ENCODE results near the gene ZBTB1.
A peak's percentile ranks its signal among the peaks of the same experiment; 100 is the strongest.

The ZBTB1 gene

GRCh38 chr14:64504310-64504896 lies at the start of gene ZBTB1:
TSS of gene ZBTB1 (plus strand) at chr14:64504770. CDS start at chr14:64521505, 16,735 bp downstream.
- DNase-seq (ENCODE audit: low read depth): peak; percentile 67
- TF ChIP-seq, protein P1, sequence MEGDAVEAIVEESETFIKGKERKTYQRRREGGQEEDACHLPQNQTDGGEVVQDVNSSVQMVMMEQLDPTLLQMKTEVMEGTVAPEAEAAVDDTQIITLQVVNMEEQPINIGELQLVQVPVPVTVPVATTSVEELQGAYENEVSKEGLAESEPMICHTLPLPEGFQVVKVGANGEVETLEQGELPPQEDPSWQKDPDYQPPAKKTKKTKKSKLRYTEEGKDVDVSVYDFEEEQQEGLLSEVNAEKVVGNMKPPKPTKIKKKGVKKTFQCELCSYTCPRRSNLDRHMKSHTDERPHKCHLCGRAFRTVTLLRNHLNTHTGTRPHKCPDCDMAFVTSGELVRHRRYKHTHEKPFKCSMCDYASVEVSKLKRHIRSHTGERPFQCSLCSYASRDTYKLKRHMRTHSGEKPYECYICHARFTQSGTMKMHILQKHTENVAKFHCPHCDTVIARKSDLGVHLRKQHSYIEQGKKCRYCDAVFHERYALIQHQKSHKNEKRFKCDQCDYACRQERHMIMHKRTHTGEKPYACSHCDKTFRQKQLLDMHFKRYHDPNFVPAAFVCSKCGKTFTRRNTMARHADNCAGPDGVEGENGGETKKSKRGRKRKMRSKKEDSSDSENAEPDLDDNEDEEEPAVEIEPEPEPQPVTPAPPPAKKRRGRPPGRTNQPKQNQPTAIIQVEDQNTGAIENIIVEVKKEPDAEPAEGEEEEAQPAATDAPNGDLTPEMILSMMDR (IDR thresholded peaks at IDR 0.05; ENCODE audit: control insufficient read depth, insufficient read depth, low read depth, low read length, missing control alignments): no peak
- peak within 1 kb of the TSS; percentile 70 for H3K4me3 ChIP-seq (ENCODE audit: control insufficient read depth, low read depth, low read length)

DNA sequence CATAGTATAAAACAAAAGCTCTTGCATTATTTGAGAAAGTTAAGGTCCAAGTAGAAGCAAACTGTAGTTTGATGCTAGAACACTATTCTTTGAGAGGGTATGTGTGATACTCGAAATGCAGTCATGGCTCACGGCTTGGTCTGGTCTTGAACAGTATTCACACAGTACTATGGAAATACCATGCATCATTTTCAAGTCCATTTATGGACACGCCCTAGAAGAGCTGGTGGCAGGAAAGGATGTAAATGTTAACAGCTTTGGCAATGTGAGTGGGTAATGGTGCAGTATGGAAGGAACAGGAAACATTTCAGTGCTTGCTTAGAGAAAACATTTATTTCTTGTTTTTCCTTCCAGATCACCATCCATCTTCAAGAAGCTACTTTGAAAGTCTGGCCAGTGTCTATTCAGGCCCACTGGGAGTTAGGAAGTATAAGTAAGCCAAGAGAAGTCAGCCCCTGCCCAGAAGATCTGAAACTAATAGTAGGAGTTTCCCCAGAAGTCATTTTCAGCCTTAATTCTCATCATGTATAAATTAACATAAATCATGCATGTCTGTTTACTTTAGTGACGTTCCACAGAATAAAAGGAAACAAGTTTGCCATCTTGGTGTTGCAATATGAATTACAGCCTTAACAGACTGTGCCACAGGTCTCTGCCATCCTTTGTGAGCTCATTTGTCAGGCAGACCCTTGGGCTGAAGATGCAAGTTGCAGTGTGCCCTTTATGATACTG lies 45.0 kb upstream of the ZBTB1 start:
- DNase-seq (ENCODE audit: low read depth): no peak
- TF ChIP-seq, protein P1 (IDR thresholded peaks at IDR 0.05; ENCODE audit: control insufficient read depth, insufficient read depth, low read depth, low read length, missing control alignments): no peak

DNA sequence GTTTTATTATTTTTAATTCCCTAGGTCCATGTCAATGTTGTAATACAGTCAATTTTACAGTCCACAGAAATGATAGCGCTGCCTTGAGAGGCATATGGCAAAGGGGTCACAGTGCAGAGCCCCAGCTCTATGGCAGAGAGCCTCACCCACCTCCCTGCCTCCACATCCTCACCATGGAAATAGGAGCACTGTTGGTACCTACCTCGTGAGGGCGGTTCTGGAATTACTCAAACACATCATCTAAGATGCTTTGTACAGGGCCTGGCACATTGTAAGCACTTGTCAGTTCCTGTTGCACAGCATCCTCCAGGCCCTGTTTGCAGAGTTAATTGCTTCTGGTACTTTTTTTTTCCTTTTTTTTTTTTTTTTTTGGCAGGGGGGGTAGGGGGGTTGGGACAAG lies 43.3 kb upstream of the ZBTB1 start:
- DNase-seq (ENCODE audit: low read depth): no peak
- TF ChIP-seq, protein P1 (IDR thresholded peaks at IDR 0.05; ENCODE audit: control insufficient read depth, insufficient read depth, low read depth, low read length, missing control alignments): no peak
- no peak overlapping the region for H3K4me3 ChIP-seq (ENCODE audit: control insufficient read depth, low read depth, low read length)

More for the DNA sequence above, 45.0 kb upstream of the ZBTB1 start:
- no peak overlapping the region for H3K4me3 ChIP-seq (ENCODE audit: control insufficient read depth, low read depth, low read length)

- no peak for DNase-seq (ENCODE audit: low read depth)
- no peak overlapping the region for H3K4me3 ChIP-seq (ENCODE audit: control insufficient read depth, low read depth, low read length)
- TF ChIP-seq, protein P1 (IDR thresholded peaks at IDR 0.05; ENCODE audit: control insufficient read depth, insufficient read depth, low read depth, low read length, missing control alignments): no peak
Observed at GRCh38 chr14:64463195-64463594, 41.4 kb upstream of the ZBTB1 start.

DNA sequence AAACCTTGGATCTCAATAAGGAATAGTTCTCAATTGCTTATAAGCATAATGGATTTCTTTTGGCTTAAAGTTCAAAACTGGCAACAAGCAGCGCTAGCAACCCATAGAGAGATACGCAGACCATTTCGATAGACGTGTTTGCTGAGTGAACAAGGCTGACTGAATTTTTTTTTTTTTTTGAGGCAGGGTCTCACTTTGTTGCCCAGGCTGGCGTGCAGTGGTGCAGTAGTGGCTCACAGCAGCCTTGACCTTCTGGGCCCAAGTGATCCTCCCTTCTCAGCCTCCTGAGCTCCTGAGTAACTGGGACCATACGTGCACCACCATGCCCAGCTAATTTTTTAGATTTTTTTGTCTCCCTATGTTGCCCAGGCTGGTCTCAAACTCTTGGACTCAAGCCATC lies 40.7 kb upstream of the ZBTB1 start:
- TF ChIP-seq, protein P1 (IDR thresholded peaks at IDR 0.05; ENCODE audit: control insufficient read depth, insufficient read depth, low read depth, low read length, missing control alignments): no peak
- no peak for DNase-seq (ENCODE audit: low read depth)
- no peak overlapping the region for H3K4me3 ChIP-seq (ENCODE audit: control insufficient read depth, low read depth, low read length)

DNA sequence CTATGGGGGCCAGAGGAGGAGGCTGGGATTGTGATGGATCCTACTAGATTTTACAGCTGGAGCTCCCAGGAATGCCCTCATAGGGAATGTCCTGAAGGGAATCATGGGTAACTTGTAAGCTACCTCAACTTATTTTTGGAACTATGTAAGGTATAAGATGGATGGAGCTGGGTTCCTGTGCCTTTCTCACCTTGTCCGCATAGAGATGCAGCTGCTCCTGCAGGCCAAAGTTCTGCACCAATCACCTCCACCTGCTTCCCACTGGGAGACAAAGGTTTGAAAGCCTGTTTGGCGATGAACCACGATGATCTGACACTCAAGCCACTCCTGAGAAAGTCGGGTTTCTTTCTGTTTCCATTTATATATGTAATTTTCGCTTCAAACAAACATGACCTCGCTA lies 39.9 kb upstream of the ZBTB1 start:
- TF ChIP-seq, protein P1 (IDR thresholded peaks at IDR 0.05; ENCODE audit: control insufficient read depth, insufficient read depth, low read depth, low read length, missing control alignments): no peak
- peak overlapping the region; percentile 70 for H3K4me3 ChIP-seq (ENCODE audit: control insufficient read depth, low read depth, low read length)
- DNase-seq (ENCODE audit: low read depth): no peak
